BLaER1 (cell line): ENCODE data around the gene KDM3B.

Experiments used
- H3K27ac ChIP-seq: shearing (Covaris generic); formaldehyde crosslinking; 2 replicates; pipeline ENCODE4 v1.8.1; 2022
- H3K27me3 ChIP-seq: shearing (Covaris generic); formaldehyde crosslinking; 2 replicates; pipeline ENCODE4 v1.8.1; 2022
- H3K36me3 ChIP-seq: shearing (Covaris generic); formaldehyde crosslinking; 2 replicates; pipeline ENCODE4 v1.8.1; 2022
- H3K4me1 ChIP-seq: shearing (Covaris generic); formaldehyde crosslinking; 2 replicates; pipeline ENCODE4 v1.8.1; 2022
- H3K4me2 ChIP-seq: shearing (Covaris generic); formaldehyde crosslinking; 2 replicates; pipeline ENCODE4 v1.8.1; 2022
- H3K4me3 ChIP-seq: shearing (Covaris generic); formaldehyde crosslinking; 2 replicates; pipeline ENCODE4 v1.8.1; 2022
- H3K9ac ChIP-seq: shearing (Covaris generic); formaldehyde crosslinking; 2 replicates; pipeline ENCODE4 v1.8.1; 2022
- H3K9me3 ChIP-seq: shearing (Covaris generic); formaldehyde crosslinking; 2 replicates; pipeline ENCODE4 v1.8.1; 2022
- H4K20me1 ChIP-seq: shearing (Covaris generic); formaldehyde crosslinking; 2 replicates; pipeline ENCODE4 v1.8.1; 2022
- Cebpa-rat ChIP-seq: shearing (Covaris generic); IDR thresholded peaks from 2 replicates; pipeline ENCODE4 v1.8.1; 2022

The KDM3B gene

DNA sequence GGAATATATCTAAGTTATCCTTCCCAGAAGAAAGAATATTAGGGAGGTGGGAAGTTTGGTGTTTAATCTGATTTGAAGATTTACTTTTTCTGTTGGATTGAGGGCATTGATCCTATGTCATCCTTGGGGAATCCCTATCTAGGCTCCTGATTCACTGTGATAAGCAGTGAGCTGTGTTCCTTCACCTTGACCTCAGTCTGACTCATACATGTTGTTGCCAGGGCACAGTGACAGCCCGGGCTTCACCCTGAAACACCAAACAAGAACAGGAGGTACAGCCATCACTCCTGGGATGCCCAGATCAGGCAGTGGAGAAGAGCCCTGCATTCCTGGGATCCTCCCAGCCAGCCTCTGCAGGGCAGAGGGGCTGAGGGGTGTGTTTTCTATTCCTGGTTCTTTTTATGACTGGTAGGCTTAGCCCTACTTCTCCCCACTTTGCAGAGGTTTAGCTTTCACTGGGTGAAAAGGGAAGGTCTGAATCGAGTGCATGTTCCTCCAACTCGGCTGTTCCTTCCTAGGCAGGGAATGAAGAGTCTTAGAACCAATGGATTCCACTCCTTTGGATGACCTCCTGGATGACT is 17.5 kb upstream of the KDM3B start:
- H3K9me3 ChIP-seq: no peaks in the 10 kb centered on the region
- H3K4me1 ChIP-seq: peaks cover 39% of the 10 kb centered on the region
- no peak overlapping the region for H3K9ac ChIP-seq
- no peak overlapping the region for H3K4me2 ChIP-seq
- no peak overlapping the region for H3K27ac ChIP-seq
- no peaks in the 10 kb centered on the region for H3K36me3 ChIP-seq
- no peak overlapping the region for H3K4me3 ChIP-seq
- H3K27me3 ChIP-seq: no peaks in the 10 kb centered on the region
- H4K20me1 ChIP-seq: peaks cover 15% of the 10 kb centered on the region
- no peak for TF ChIP-seq Cebpa-rat

DNA sequence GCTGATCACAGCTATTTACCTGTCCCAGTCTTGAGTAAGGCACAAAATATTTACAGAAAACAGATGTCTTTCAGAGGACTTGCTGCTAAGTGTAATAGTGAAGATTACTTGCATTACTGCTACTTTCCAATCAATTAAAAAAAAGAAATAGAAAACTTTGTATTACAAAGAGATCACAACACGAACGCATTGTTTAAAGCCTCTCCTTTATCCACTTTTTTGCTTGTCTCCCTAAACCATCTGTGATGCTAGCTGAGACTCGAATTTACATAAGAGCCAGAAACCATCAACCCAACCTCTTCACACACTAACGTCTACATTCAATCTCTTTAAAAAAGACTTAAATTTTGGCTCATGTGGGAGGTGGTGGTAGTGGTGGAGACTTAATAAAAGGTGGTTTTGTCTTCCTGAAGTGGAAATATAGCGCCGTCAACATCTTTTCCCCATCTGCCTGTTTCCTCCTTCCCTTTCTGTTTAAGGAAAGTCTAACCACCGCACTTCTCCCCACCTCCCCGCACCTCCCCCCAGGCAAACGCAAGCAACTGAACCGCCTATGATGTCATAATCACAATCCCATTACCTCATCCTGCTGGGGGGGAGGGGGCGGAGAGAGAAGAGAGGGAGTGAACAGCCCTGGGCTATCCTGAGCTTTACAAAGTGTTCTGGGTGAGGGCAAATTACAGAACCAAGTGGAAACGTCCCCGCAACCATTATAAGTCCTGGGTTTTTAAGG is 15.4 kb upstream of the KDM3B start:
- peak overlapping the region; percentile 81 for H3K4me3 ChIP-seq
- H3K4me2 ChIP-seq: peak overlapping the region; percentile 90
- H3K27me3 ChIP-seq: no peaks in the 10 kb centered on the region
- peaks cover 43% of the 10 kb centered on the region for H3K4me1 ChIP-seq
- no peaks in the 10 kb centered on the region for H3K9me3 ChIP-seq
- peaks cover 17% of the 10 kb centered on the region for H3K36me3 ChIP-seq
- peak overlapping the region; percentile 99 for H3K9ac ChIP-seq
- H3K27ac ChIP-seq: peak overlapping the region; percentile 99
- TF ChIP-seq Cebpa-rat: no peak
- H4K20me1 ChIP-seq: peaks cover 36% of the 10 kb centered on the region

DNA sequence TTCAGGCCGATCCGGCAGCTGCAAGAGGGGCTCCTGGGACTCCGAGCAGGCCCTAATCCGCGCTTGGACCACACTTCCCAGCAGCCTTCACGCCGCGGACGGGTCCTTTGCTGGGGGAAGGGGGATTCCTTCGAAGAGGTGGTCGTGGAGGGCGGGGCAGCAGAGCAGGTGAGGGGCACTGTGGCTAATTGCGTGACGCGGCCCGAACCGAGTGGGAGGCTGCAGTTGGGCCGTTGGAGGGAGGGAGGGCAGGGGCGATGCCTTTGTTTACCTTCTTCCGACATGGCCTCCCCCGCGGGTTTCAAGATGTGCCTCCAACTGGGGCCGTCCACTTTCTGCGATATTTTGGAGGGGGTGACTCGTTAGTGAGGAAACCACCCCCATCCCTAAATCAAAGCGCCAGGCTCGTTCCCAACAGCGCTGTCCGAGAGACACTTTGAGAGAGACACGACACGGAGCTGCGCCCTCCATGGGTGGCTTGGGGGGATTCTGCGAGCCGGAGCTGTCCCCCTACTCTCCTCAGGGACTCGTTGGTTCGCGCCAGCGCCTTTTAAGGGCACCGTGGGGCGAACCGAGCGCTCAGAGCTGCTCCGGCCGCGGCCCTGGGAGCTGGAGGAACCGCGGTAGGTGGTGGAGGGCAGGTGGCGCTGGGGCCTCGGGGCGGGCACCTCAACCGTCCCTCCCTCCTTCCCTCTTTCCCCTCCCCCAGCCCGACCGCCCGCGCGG is 14.6 kb upstream of the KDM3B start, which contains the start of gene FAM53C:
Gene FAM53C (plus strand): TSS at position 582 of the 726 bp plus-strand sequence. CDS start 3,070 bp downstream, outside the sequence.
- Histone ChIP-seq H3K4me2 (peak within 1 kb of the TSS; percentile 90), H3K4me1 (peaks cover 36% of the 10 kb centered on the region), H3K36me3 (peaks cover 24% of the 10 kb centered on the region), H3K9ac (peak within 1 kb of the TSS; percentile 99), H3K4me3 (peak within 1 kb of the TSS; percentile 81), H3K27ac (peak within 1 kb of the TSS; percentile 99), H3K27me3 (no peaks in the 10 kb centered on the region), H3K9me3 (no peaks in the 10 kb centered on the region), H4K20me1 (peaks cover 39% of the 10 kb centered on the region)
- TF ChIP-seq Cebpa-rat: no peak

DNA sequence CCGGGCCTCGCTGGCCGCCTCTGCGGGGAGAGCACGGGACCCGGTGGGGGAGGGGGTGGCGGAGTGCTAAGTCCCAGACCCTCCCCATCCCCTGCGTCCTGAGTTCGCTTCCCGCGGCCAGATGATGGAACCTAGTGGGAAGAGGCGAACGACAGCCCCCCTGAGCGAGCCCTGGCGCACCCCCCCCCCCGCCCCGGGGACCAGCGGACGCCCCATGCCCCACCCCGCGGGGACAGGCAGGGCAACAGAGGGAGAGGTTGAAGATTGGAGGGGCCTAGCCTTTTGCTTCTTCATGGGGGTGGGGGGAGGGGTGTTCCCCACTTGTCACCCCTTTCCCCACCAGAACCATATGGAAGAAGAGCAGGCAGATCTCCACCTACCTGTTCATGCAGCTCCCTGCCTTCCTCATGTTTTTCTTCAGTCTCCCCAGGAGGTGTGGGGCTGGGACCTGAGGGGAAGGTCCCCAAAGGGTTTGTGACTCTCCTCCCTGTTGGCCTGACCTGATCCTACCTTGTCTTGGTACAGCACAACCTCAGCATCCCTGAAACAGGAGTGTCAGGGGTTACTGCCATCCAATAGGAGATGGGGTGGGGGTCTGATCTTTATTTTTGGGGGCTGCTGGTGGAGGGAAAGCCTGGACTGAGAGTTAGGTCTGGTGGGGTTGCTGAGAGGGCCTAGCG is 13.9 kb upstream of the KDM3B start:
- Histone ChIP-seq H3K9ac (peak overlapping the region; percentile 99), H3K27me3 (no peaks in the 10 kb centered on the region), H3K36me3 (peaks cover 31% of the 10 kb centered on the region), H3K9me3 (no peaks in the 10 kb centered on the region), H3K4me3 (peak overlapping the region; percentile 81), H3K4me2 (peak overlapping the region; percentile 90), H4K20me1 (peaks cover 46% of the 10 kb centered on the region), H3K27ac (peak overlapping the region; percentile 99), H3K4me1 (peaks cover 35% of the 10 kb centered on the region)
- TF ChIP-seq Cebpa-rat: no peak

DNA sequence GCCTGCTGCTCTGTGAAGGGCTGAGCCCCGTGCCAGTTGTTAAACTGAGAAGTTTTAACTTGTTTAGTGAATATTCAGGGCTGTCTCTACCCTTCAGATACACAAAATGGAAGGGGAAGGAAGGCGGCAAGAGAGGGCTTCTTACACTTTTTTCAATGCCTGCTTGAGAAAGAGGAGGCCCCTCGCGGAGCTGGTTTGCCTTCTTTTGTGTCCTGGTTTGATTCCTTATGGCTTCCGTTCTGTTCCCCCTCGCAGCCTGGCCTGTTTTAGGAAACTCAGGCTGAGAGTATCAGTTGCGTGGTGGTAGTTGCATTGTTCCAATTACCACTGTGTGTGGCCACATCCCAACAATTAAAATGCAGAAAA is 13.4 kb upstream of the KDM3B start:
- peak overlapping the region; percentile 99 for H3K27ac ChIP-seq
- H3K9me3 ChIP-seq: no peaks in the 10 kb centered on the region
- H3K9ac ChIP-seq: peak overlapping the region; percentile 99
- no peak for TF ChIP-seq Cebpa-rat
- peaks cover 52% of the 10 kb centered on the region for H4K20me1 ChIP-seq
- H3K4me2 ChIP-seq: peak overlapping the region; percentile 90
- H3K36me3 ChIP-seq: peaks cover 36% of the 10 kb centered on the region
- H3K4me1 ChIP-seq: peaks cover 35% of the 10 kb centered on the region
- H3K4me3 ChIP-seq: peak overlapping the region; percentile 81
- no peaks in the 10 kb centered on the region for H3K27me3 ChIP-seq

DNA sequence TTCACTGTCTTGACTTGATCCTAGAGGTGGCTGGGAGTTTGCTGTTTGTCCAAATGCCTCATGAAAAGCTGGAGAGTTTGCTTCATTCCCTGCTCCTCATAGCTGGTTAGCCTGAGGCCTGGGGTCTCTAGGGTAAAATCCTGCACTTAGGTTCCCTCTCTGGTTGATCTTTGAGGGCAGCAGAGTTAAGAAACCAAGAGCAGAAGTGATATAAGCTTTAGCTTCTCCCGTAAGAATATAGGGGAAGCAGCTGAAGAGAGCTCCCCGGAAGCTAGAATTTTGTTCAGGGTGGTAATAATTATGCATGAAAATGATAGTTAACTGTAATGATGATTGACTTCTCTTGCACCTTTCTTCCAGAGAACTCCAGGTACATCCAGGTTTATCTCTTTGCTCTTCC is 13.0 kb upstream of the KDM3B start:
- H3K27ac ChIP-seq: peak overlapping the region; percentile 99
- H4K20me1 ChIP-seq: peaks cover 55% of the 10 kb centered on the region
- peak overlapping the region; percentile 81 for H3K4me3 ChIP-seq
- peaks cover 35% of the 10 kb centered on the region for H3K4me1 ChIP-seq
- H3K27me3 ChIP-seq: no peaks in the 10 kb centered on the region
- peak overlapping the region; percentile 99 for H3K9ac ChIP-seq
- peak overlapping the region; percentile 90 for H3K4me2 ChIP-seq
- H3K36me3 ChIP-seq: peaks cover 40% of the 10 kb centered on the region
- H3K9me3 ChIP-seq: no peaks in the 10 kb centered on the region
- TF ChIP-seq Cebpa-rat: no peak

DNA sequence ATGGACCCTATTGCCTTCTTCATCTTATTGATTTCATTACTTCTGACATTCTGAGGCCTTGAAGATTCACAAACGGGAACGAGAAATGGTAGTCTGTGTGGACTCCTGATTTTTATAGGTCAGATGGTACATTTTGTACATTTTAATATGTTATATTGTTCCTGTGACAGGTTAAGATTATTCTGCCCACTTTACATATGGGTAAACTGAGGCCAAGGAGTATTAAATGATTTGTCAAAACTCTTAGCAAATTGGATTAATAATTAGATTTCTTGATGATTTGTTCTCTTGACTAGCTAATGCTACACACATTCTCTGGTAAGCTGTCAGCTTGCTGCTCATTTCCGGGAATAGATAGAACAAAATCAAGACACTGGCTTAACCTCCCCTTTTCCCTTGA is 12.5 kb upstream of the KDM3B start:
- Histone ChIP-seq H3K4me2 (peak overlapping the region; percentile 90), H4K20me1 (peaks cover 61% of the 10 kb centered on the region), H3K9me3 (no peaks in the 10 kb centered on the region), H3K27me3 (no peaks in the 10 kb centered on the region), H3K27ac (0 out of 2 replicates have a peak overlapping the region, but pooled peaks have one; percentile 99), H3K36me3 (peaks cover 46% of the 10 kb centered on the region), H3K9ac (peak overlapping the region; percentile 99), H3K4me1 (peaks cover 35% of the 10 kb centered on the region), H3K4me3 (peak overlapping the region; percentile 81)
- no peak for TF ChIP-seq Cebpa-rat

DNA sequence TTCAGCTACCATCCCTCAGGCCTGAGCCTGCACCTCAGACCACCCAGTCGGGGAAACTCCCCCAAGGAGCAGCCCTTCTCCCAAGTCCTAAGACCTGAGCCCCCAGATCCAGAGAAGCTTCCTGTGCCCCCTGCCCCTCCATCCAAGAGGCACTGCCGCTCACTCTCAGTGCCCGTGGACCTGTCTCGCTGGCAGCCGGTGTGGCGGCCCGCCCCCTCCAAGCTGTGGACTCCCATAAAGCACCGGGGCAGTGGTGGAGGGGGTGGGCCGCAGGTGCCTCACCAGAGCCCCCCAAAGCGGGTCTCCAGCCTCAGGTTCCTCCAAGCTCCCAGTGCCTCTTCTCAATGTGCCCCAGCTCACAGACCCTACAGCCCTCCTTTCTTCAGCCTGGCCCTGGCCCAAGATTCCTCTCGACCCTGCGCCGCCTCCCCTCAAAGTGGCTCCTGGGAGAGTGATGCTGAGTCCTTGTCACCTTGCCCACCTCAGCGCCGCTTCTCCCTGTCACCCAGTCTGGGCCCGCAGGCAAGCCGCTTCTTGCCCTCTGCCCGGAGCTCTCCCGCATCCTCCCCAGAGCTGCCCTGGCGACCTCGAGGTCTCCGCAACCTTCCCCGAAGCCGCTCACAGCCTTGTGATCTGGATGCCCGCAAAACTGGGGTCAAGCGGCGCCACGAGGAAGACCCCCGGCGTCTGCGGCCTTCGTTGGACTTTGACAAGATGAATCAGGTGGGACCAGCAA is 7.4 kb upstream of the KDM3B start:
- peaks cover 95% of the 10 kb centered on the region for H3K36me3 ChIP-seq

DNA sequence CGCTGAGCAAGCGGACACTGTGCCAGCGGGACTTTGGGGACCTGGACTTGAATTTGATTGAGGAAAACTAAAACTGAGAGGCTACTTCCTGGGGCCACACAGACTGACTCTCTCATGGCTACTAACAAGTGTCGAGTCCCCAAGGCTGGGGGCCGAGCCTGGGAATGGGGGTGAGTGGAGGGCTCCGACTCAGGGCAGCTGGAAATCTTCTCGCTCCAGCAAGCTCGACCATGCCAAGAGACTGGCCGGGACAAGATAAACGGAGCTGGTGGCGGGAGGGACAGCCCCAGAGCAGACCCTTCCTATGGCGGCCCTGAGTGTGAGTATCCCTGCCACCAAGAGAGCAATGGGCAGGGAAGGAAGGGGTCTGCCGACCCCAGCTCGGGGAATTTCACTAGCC is 5.6 kb upstream of the KDM3B start:
- H3K36me3 ChIP-seq: peaks cover 92% of the 10 kb centered on the region
- no peak for TF ChIP-seq Cebpa-rat
- no peak overlapping the region for H3K4me2 ChIP-seq
- no peak overlapping the region for H3K9ac ChIP-seq
- no peaks in the 10 kb centered on the region for H3K27me3 ChIP-seq
- no peak overlapping the region for H3K4me3 ChIP-seq
- H4K20me1 ChIP-seq: peaks cover 74% of the 10 kb centered on the region
- H3K4me1 ChIP-seq: no peaks in the 10 kb centered on the region
- no peak overlapping the region for H3K27ac ChIP-seq
- peaks cover 9% of the 10 kb centered on the region for H3K9me3 ChIP-seq

More for the DNA sequence above, 7.4 kb upstream of the KDM3B start:
- Histone ChIP-seq H3K4me2 (no peak overlapping the region), H3K27ac (no peak overlapping the region), H3K9me3 (no peaks in the 10 kb centered on the region), H3K27me3 (no peaks in the 10 kb centered on the region), H3K4me1 (peaks cover 16% of the 10 kb centered on the region), H3K4me3 (no peak overlapping the region), H3K9ac (no peak overlapping the region), H4K20me1 (peaks cover 93% of the 10 kb centered on the region)
- no peak for TF ChIP-seq Cebpa-rat
